Inflammatory macrophage treated with lipopolysaccharide for 4 hours (primary cell): Measurements from ENCODE around the gene CES1.
"Not testable (repeated sequence)": the region's sequence is repeated elsewhere in the genome, so short reads cannot be mapped to it uniquely, and the experiment has no call there.

Experiments
- DNase-seq: peaks from one replicate; pipeline ENCODE4 v3.0.0-alpha.2; 2020

Gene CES1

DNA sequence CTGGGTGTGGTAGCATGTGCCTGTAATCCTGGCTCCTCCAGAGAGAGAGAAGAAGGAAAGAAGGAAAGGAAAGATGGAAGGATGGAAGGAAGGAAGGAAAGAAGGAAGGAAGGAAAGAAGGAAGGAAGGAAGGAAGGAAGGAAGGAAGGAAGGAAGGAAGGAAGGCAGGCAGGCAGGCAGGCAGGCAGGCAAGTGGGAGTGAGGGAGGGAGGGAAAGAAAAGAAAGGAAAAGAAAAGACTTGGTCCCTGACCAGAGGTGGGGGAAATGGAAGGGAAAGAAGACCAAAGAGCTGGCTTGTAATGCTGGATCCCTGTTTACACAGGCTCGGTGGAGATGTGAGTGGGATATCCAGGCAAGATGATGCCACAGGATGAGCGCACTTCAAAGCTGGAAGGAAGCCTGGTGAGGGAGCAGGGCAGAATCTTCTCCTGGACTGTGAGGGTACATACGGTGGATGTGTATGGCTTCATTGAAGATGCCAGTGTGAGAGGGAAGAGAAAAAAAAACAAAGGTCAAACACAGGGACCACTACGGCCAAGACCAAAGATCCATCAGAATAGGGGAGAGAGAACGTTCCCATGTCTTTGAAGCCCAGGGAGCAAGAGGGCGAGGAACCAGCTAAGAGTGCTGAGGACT, 2.1 kb downstream of the CES1 start:
- no peak for DNase-seq

DNA sequence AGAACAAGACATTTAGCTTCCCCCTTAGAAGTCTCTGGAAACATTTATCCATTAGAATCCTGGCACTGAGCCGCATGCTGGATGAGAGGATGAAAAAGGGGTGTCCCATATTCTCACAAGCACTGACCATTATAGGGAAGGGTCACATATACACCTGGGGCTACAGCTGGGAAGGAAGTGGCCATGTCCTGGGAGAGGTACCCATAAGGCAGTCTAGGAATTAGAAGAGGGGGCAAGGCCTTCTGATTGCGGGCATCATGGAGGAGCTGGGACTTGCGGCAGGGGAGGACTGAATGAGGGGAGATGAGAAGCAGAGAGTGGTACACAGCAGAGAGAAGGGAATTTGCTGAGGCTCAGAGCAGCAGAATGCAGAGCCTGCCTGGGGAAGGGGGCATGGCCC, 3.7 kb downstream of the CES1 start:
- DNase-seq: not testable (repeated sequence)

- DNase-seq: no peak
Measured at GRCh38 chr16:55828680-55829079, 4.2 kb downstream of the CES1 start.

- no peak for DNase-seq
Measured at GRCh38 chr16:55825115-55825728, 7.7 kb downstream of the CES1 start.

GRCh38 chr16:55824473-55825000, 8.4 kb downstream of the CES1 start:
- DNase-seq: peak; percentile 55

GRCh38 chr16:55822280-55822810, 10.6 kb downstream of the CES1 start:
- DNase-seq: no peak

GRCh38 chr16:55821210-55821609, 11.7 kb downstream of the CES1 start:
- no peak for DNase-seq

GRCh38 chr16:55820615-55821014, 12.3 kb downstream of the CES1 start:
- no peak for DNase-seq

GRCh38 chr16:55817236-55817912, 15.5 kb downstream of the CES1 start:
- peak; percentile 12 for DNase-seq

- DNase-seq: not testable (repeated sequence)
Measured at GRCh38 chr16:55816222-55816621, 16.7 kb downstream of the CES1 start.

- no peak for DNase-seq
Measured at GRCh38 chr16:55815320-55815719, 17.6 kb downstream of the CES1 start.

- DNase-seq: not testable (repeated sequence)
Measured at GRCh38 chr16:55814174-55814573, 18.7 kb downstream of the CES1 start.

DNA sequence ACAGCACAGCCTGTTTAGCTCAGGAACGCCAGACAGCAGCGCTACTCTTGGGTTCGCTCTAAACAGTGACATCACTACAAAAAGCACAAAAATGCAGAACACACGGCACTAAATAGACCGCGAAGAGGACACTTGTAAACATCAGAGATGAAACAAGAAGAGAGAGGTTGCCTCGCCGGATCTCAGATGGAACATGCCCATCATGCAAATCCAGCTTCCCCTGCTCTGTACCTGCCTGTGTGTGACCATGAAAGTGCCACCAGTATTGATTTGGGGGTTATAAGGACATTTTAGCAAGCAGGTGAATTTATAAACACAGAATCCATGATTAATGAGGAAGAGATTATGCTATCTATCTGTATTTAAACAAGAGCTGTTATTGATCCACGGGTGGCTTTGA, 19.2 kb downstream of the CES1 start:
- DNase-seq: not testable (repeated sequence)

- no peak for DNase-seq
Measured at GRCh38 chr16:55812951-55813350, 19.9 kb downstream of the CES1 start.

GRCh38 chr16:55811811-55812210, 21.1 kb downstream of the CES1 start:
- DNase-seq: no peak

DNA sequence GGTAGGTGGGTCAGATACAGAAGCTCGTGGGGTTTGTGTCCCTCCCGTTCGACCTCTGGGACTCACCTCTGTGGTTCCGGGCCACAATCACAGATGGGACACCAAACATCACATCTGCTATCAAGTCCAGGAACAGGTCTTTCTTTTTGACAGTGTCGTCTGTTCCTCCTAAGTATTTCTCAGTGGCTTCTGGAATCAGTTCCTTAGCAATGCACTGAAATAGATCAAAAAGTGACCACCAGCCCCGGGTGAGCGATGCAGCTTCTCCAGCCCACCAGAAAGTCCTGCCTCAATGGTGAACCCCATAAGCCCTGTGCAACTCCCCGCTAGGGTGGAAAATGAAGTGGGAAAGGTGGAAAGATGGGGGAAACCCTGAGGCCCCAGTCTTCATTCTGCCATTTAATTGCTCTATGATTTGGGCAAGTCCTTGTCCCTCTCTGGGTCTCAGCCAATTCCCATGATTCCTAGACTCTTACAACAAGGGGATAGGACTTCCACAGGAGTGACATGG, 22.4 kb downstream of the CES1 start:
- no peak for DNase-seq

DNA sequence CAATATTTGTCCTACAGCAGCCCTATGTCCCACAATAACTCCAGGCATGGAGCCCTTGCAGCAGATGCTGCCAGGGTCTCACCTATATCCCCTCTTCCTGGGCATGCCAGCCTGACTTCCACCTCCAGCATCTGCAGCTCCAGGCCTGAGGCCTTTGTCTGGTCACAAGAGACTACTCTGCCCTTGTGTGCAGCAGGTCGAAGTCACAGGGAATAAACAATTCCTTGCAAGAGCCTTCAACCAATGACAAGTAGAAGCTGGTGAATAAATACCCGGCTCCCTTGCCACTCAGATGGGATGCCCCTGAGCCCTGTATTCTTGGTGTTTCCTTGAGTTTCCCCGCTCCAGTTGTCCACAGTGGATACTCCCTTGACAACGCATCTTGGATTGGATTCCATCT, 23.0 kb downstream of the CES1 start:
- DNase-seq: no peak

GRCh38 chr16:55809386-55809785, 23.5 kb downstream of the CES1 start:
- DNase-seq: no peak

DNA sequence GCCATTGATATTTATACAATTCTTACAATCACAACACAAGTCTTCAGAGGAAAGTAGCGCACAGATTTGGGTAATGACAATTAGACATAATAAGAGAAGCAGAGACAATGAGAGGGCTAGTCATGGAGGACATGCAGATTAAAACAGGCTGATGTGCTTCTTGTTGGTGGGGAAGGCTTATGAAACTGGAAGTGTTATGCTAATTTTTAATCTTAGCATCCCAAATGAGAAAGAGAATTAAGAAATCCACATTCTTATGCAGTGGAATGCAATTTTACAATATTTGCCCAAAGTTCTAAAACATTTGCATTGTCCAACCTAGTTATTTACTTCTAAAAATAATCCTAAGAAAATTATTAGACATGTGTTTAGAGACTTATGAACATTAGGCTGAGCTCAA, 24.6 kb downstream of the CES1 start:
- not testable (repeated sequence) for DNase-seq

DNA sequence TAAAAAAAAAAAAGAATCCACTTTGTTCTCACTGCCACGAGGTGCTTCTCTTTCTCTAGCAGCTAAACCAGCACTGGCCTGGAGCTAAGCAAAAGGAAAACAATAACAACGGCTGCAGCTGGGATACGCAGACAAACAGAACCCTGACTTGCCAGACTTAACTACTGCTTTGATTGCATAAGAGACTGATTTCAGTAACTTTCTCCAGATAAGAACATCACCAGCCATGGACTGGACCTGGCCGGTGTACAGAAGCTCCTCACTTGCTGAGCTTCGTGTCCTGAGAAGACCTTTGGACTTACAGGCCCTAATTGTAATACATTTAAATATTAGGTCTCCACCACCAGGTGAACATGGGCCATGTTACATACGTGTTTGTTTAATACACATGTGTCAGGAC, 27.8 kb downstream of the CES1 start:
- not testable (repeated sequence) for DNase-seq

GRCh38 chr16:55803681-55804080, 29.2 kb downstream of the CES1 start:
- not testable (repeated sequence) for DNase-seq

DNA sequence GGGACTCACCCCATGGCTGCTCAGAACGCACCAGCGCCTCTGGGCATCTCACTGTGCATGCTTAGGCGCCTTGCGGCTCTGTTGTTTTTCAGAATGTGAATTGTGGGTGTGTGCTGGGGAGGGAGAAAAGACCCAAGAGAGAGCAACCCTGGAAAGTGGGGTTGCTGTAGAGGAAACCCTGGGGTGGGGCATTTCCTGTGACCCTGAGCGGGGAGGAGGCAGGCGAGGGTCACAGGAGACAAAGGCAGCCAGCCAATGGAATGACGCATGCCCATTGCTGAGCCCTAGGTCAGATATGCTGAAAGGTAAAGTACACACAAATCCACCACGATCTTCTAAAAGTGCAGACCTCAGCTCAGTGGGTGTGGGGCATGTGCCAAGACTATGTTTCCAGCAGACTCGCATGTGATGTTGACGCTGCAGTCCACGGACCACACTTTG, 39.9 kb downstream of the CES1 start:
- DNase-seq: not testable (repeated sequence)

DNA sequence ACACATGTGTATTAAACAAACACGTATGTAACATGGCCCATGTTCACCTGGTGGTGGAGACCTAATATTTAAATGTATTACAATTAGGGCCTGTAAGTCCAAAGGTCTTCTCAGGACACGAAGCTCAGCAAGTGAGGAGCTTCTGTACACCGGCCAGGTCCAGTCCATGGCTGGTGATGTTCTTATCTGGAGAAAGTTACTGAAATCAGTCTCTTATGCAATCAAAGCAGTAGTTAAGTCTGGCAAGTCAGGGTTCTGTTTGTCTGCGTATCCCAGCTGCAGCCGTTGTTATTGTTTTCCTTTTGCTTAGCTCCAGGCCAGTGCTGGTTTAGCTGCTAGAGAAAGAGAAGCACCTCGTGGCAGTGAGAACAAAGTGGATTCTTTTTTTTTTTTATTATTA, 41.4 kb downstream of the CES1 start:
- not testable (repeated sequence) for DNase-seq
